ENCODE results near the gene SLC9A9. TPM values are rescaled to one million over a fixed set of nuclear protein-coding genes. Genes with fewer than 3 reads are reported as not detected.

SLC9A9 gene
- total RNA-seq, 4 donors from 2014 or later: 1.1 to 15.9 (median 9.7) TPM

- no peaks in the 10 kb centered on the region for H3K27me3 ChIP-seq
- intact Hi-C loops (cut with DNase I; ENCODE audit: low total_unique reads) (no loop called here), in situ Hi-C loops (cut with MboI; ENCODE audit: low pct_ligation_motif_present in 1 of 4, low pct_unique_long_range_greater_than_20kb in 1 of 4, low sequenced_read_pairs in 3 of 4) (no loop called here)
- no peak for TF ChIP-seq POLR2AphosphoS5 (IDR thresholded peaks at IDR 0.05)
- TF ChIP-seq CTCF (IDR thresholded peaks at IDR 0.05): no peak
- TF ChIP-seq EP300 (IDR thresholded peaks at IDR 0.05; ENCODE audit: low read depth): no peak
- no peak for TF ChIP-seq POLR2A (IDR thresholded peaks at IDR 0.05)
- no peaks in the 10 kb centered on the region for H3K4me1 ChIP-seq
- H3K9me3 ChIP-seq: peaks cover 0 to 3% of the 10 kb centered on the region in 2 donors
- H3K4me3 ChIP-seq: no peak overlapping the region
- H3K36me3 ChIP-seq: no peaks in the 10 kb centered on the region
- H3K27ac ChIP-seq: no peak overlapping the region
- WGBS, 2 donors (ENCODE audit: low coverage in 1 of 2): 91 to 92% methylated on average over 1 of the region's 1 CpG
- DNase-seq: no peak
Measured at GRCh38 chr3:143356839-143357238, 491.4 kb downstream of the SLC9A9 start.

- WGBS, 2 donors (ENCODE audit: low coverage in 1 of 2): 94% methylated on average over 1 of the region's 1 CpG; no CpG with 5 or more reads in 1 of the 2 donors
- H3K4me1 ChIP-seq: no peaks in the 10 kb centered on the region
- DNase-seq: no peak
- no peaks in the 10 kb centered on the region for H3K9me3 ChIP-seq
- no peak overlapping the region for H3K4me3 ChIP-seq
- H3K27me3 ChIP-seq: no peaks in the 10 kb centered on the region
- H3K27ac ChIP-seq: no peak overlapping the region
- no peaks in the 10 kb centered on the region for H3K36me3 ChIP-seq
- TF ChIP-seq EP300 (IDR thresholded peaks at IDR 0.05; ENCODE audit: low read depth) (no peak), POLR2A (IDR thresholded peaks at IDR 0.05) (no peak), POLR2AphosphoS5 (IDR thresholded peaks at IDR 0.05) (no peak), CTCF (IDR thresholded peaks at IDR 0.05) (no peak)
- intact Hi-C loops (cut with DNase I; ENCODE audit: low total_unique reads): no loop called here
- in situ Hi-C loops (cut with MboI; ENCODE audit: low pct_ligation_motif_present in 1 of 4, low pct_unique_long_range_greater_than_20kb in 1 of 4, low sequenced_read_pairs in 3 of 4): no loop called here
Measured at GRCh38 chr3:143354342-143354741, 493.9 kb downstream of the SLC9A9 start.

GRCh38 chr3:143352850-143353550, 495.3 kb downstream of the SLC9A9 start:
- intact Hi-C loops (cut with DNase I; ENCODE audit: low total_unique reads): no loop called here
- Histone ChIP-seq H3K4me3 (no peak overlapping the region), H3K9me3 (no peaks in the 10 kb centered on the region), H3K27me3 (no peaks in the 10 kb centered on the region), H3K36me3 (no peaks in the 10 kb centered on the region), H3K27ac (no peak overlapping the region), H3K4me1 (no peaks in the 10 kb centered on the region)
- in situ Hi-C loops (cut with MboI; ENCODE audit: low pct_ligation_motif_present in 1 of 4, low pct_unique_long_range_greater_than_20kb in 1 of 4, low sequenced_read_pairs in 3 of 4): no loop called here
- TF ChIP-seq CTCF (IDR thresholded peaks at IDR 0.05): no peak
- no peak for TF ChIP-seq POLR2AphosphoS5 (IDR thresholded peaks at IDR 0.05)
- TF ChIP-seq EP300 (IDR thresholded peaks at IDR 0.05; ENCODE audit: low read depth): no peak
- TF ChIP-seq POLR2A (IDR thresholded peaks at IDR 0.05): no peak
- no peak for DNase-seq
- 77 to 86% methylated on average over 6 of the region's 6 CpGs for WGBS, 2 donors (ENCODE audit: low coverage in 1 of 2)

- WGBS, 2 donors (ENCODE audit: low coverage in 1 of 2): 72 to 91% methylated on average over 2 to 4 of the region's 4 CpGs
- no peak for TF ChIP-seq EP300 (IDR thresholded peaks at IDR 0.05; ENCODE audit: low read depth)
- no peak for DNase-seq
- Histone ChIP-seq H3K9me3 (no peaks in the 10 kb centered on the region), H3K36me3 (no peaks in the 10 kb centered on the region), H3K27me3 (no peaks in the 10 kb centered on the region), H3K4me3 (no peak overlapping the region), H3K27ac (no peak overlapping the region), H3K4me1 (no peaks in the 10 kb centered on the region)
- intact Hi-C loops (cut with DNase I; ENCODE audit: low total_unique reads) (no loop called here), in situ Hi-C loops (cut with MboI; ENCODE audit: low pct_ligation_motif_present in 1 of 4, low pct_unique_long_range_greater_than_20kb in 1 of 4, low sequenced_read_pairs in 3 of 4) (no loop called here)
Measured at GRCh38 chr3:143351895-143352608, 496.2 kb downstream of the SLC9A9 start.

Data from transverse colon (tissue), 4 donors.